ENCODE data around the gene TCOF1.

- TF ChIP-seq POU6F1 (CRISPR knock-in tag; IDR thresholded peaks at IDR 0.05; ENCODE audit: borderline replicate concordance, low read depth) (no peak), TCF4 (CRISPR knock-in tag; IDR thresholded peaks at IDR 0.05; ENCODE audit: borderline replicate concordance) (no peak), ZNF565 (CRISPR knock-in tag; conservative IDR thresholded peaks at IDR 0.05; ENCODE audit: low read depth) (no peak), ZFP3 (CRISPR knock-in tag; IDR thresholded peaks at IDR 0.05) (no peak)
Measured at GRCh38 chr5:150347451-150347850, 10.0 kb upstream of the TCOF1 start.
